ENCODE measurements around the gene CCDC167.

CCDC167 gene

GRCh38 chr6:37499433-37500293, at the start of gene CCDC167:
Gene CCDC167, minus strand, starts transcription at chr6:37499893. Its CDS starts 30 bp downstream, at chr6:37499863.
- H3K4me3 Mint-ChIP-seq: peak within 1 kb of the TSS; percentile 94
- no peaks in the 10 kb centered on the region for H3K36me3 Mint-ChIP-seq (ENCODE audit: low read depth)
- H3K9me3 Mint-ChIP-seq: peaks cover 5% of the 10 kb centered on the region
- H3K27ac Mint-ChIP-seq: peak within 1 kb of the TSS; percentile 92
- peaks cover 31% of the 10 kb centered on the region for H3K4me1 Mint-ChIP-seq
- TF ChIP-seq CTCF (IDR thresholded peaks at IDR 0.05): no peak
- peaks cover 16% of the 10 kb centered on the region for H3K27me3 Mint-ChIP-seq (ENCODE audit: low read depth, poor library complexity)
- DNase-seq: peak; percentile 98

- peaks cover 40% of the 10 kb centered on the region for H3K4me1 Mint-ChIP-seq
- TF ChIP-seq CTCF (IDR thresholded peaks at IDR 0.05): no peak
- H3K9me3 Mint-ChIP-seq: no peaks in the 10 kb centered on the region
- H3K27ac Mint-ChIP-seq: no peak overlapping the region
- no peak for DNase-seq
- peaks cover 43% of the 10 kb centered on the region for H3K27me3 Mint-ChIP-seq (ENCODE audit: low read depth, poor library complexity)
- H3K36me3 Mint-ChIP-seq (ENCODE audit: low read depth): no peaks in the 10 kb centered on the region
- no peak overlapping the region for H3K4me3 Mint-ChIP-seq
Measured at GRCh38 chr6:37549154-37549553, 49.5 kb upstream of the CCDC167 start.

- TF ChIP-seq CTCF (IDR thresholded peaks at IDR 0.05): no peak
- DNase-seq: no peak
- Mint-ChIP-seq H3K27me3 (ENCODE audit: low read depth, poor library complexity) (peaks cover 49% of the 10 kb centered on the region), H3K27ac (no peak overlapping the region), H3K9me3 (no peaks in the 10 kb centered on the region), H3K4me1 (peaks cover 30% of the 10 kb centered on the region), H3K36me3 (ENCODE audit: low read depth) (no peaks in the 10 kb centered on the region), H3K4me3 (no peak overlapping the region)
Measured at GRCh38 chr6:37548067-37548674, 48.5 kb upstream of the CCDC167 start.

- Mint-ChIP-seq H3K27me3 (ENCODE audit: low read depth, poor library complexity) (peaks cover 47% of the 10 kb centered on the region), H3K36me3 (ENCODE audit: low read depth) (no peaks in the 10 kb centered on the region), H3K4me3 (no peak overlapping the region), H3K9me3 (no peaks in the 10 kb centered on the region), H3K4me1 (peaks cover 25% of the 10 kb centered on the region), H3K27ac (no peak overlapping the region)
- TF ChIP-seq CTCF (IDR thresholded peaks at IDR 0.05): no peak
- DNase-seq: no peak
Measured at GRCh38 chr6:37547564-37548061, 47.9 kb upstream of the CCDC167 start.

GRCh38 chr6:37546141-37546871, 46.6 kb upstream of the CCDC167 start:
- peaks cover 22% of the 10 kb centered on the region for H3K4me1 Mint-ChIP-seq
- DNase-seq: peak; percentile 43

More at GRCh38 chr6:37546141-37546871, 46.6 kb upstream of the CCDC167 start:
- H3K36me3 Mint-ChIP-seq (ENCODE audit: low read depth): no peaks in the 10 kb centered on the region
- H3K4me3 Mint-ChIP-seq: no peak overlapping the region
- H3K9me3 Mint-ChIP-seq: no peaks in the 10 kb centered on the region
- TF ChIP-seq CTCF (IDR thresholded peaks at IDR 0.05): no peak
- H3K27ac Mint-ChIP-seq: no peak overlapping the region
- peaks cover 40% of the 10 kb centered on the region for H3K27me3 Mint-ChIP-seq (ENCODE audit: low read depth, poor library complexity)

Data from nephron progenitor cell (in vitro differentiated cells).